OCI-LY3 (cell line): ENCODE results near the gene CAD.

Source experiments
- EZH2phosphoT487 ChIP-seq: fragments of 200-600 bp; shearing (Covaris generic); IDR thresholded peaks from 2 replicates; pipeline ENCODE4 v1.6.1; 2018; ENCODE audit warnings: antibody characterized with exemption, mixed run types, low read depth
- TF ChIP-seq, protein P1 (sequence below): fragments of 200-600, 300-600 bp; sonication (generic); IDR thresholded peaks from 2 replicates; pipeline ENCODE4 v1.5.1; 2014; ENCODE audit warnings: antibody characterized with exemption, low read length, low read depth

- TF ChIP-seq, protein P1, sequence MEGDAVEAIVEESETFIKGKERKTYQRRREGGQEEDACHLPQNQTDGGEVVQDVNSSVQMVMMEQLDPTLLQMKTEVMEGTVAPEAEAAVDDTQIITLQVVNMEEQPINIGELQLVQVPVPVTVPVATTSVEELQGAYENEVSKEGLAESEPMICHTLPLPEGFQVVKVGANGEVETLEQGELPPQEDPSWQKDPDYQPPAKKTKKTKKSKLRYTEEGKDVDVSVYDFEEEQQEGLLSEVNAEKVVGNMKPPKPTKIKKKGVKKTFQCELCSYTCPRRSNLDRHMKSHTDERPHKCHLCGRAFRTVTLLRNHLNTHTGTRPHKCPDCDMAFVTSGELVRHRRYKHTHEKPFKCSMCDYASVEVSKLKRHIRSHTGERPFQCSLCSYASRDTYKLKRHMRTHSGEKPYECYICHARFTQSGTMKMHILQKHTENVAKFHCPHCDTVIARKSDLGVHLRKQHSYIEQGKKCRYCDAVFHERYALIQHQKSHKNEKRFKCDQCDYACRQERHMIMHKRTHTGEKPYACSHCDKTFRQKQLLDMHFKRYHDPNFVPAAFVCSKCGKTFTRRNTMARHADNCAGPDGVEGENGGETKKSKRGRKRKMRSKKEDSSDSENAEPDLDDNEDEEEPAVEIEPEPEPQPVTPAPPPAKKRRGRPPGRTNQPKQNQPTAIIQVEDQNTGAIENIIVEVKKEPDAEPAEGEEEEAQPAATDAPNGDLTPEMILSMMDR = no peak
- no peak for TF ChIP-seq EZH2phosphoT487
Observed at GRCh38 chr2:27284996-27285395, 67.8 kb downstream of the CAD start.
